Endothelial cell of umbilical vein (primary cell): Measurements from ENCODE around the gene ZNF33B. TPM values are rescaled to one million over a fixed set of nuclear protein-coding genes. Genes with fewer than 3 reads are reported as not detected.

ENCODE experiments used
- BruUV-seq: library from RNA; stranded (reverse); fragments of 400-500 nt; replicated peaks from 2 replicates; lab custom pipeline; 2021; lab: Mats Ljungman, UMichigan
- CTCF ChIA-PET: fragments of 300-600, 350-600 bp; sonication (Branson Sonifier 250); formaldehyde crosslinking; loops from one replicate; lab custom pipeline; 2021; ENCODE audit warnings: antibody characterized with exemption, inconsistent platforms; lab: Charles Lee
- POLR2A ChIA-PET: fragments of 300-600, 350-600 bp; sonication (Branson Sonifier 250); formaldehyde crosslinking; loops from one replicate; lab custom pipeline; 2021; ENCODE audit warnings: antibody characterized with exemption, inconsistent platforms; lab: Charles Lee
- DNase-seq: peaks from one replicate; pipeline ENCODE4 v3.0.0-alpha.2; 2011; ENCODE audit warnings: low read depth, low spot score
- FAIRE-seq: peaks from 2 replicates; lab custom pipeline; 2011; peaks lifted over from hg19 to GRCh38; lab: Jason Lieb, UNC
- H2AFZ ChIP-seq: 2 replicates; pipeline ENCODE4 v1.6.0; 2012; ENCODE audit warnings: low read depth, low read length, control low read depth, inconsistent platforms
- H3K27ac ChIP-seq: 2 replicates; pipeline ENCODE4 v1.5.1; 2011; ENCODE audit warnings: low read depth, mild to moderate bottlenecking, control low read depth, low read length, moderate library complexity; ENCODE audit not compliant: insufficient read depth
- H3K27me3 ChIP-seq, 2 experiments: 2 replicates each; pipeline versions ENCODE4 v1.6.0 to v1.6.1; 2011; ENCODE audit warnings: low read length in 2 of 2, mixed read lengths in 1 of 2; ENCODE audit not compliant: control insufficient read depth in 2 of 2, insufficient read depth in 2 of 2
- H3K36me3 ChIP-seq, 2 experiments: 2 replicates in 1 of 2; 3 replicates in 1 of 2; pipeline ENCODE4 v1.5.1; 2011; ENCODE audit warnings: low read length in 2 of 2, mild to moderate bottlenecking in 1 of 2, moderate library complexity in 1 of 2; ENCODE audit not compliant: control insufficient read depth in 2 of 2, insufficient read depth in 2 of 2; ENCODE audit errors: extremely low read depth in 1 of 2
- H3K4me1 ChIP-seq: 3 replicates; pipeline ENCODE4 v1.5.1; 2011; ENCODE audit warnings: mild to moderate bottlenecking, low read length; ENCODE audit not compliant: control insufficient read depth, insufficient read depth; ENCODE audit errors: extremely low read depth
- H3K4me2 ChIP-seq: 2 replicates; pipeline ENCODE4 v1.6.1; 2011; ENCODE audit warnings: low read length, control low read depth, mixed read lengths; ENCODE audit not compliant: insufficient read depth
- H3K4me3 ChIP-seq, 3 experiments: fragments of 200-600 bp in 1 of 3; sonication (generic), shearing (Covaris generic) in 1 of 3; replicated peaks in 1 of 3; 2 replicates each; pipeline ENCODE4 v1.5.1; 2011 to 2016; ENCODE audit warnings: control low read depth in 3 of 3, low read length in 3 of 3, mild to moderate bottlenecking in 2 of 3, inconsistent platforms in 1 of 3, low read depth in 1 of 3, moderate library complexity in 1 of 3; ENCODE audit not compliant: insufficient read depth in 1 of 3
- H3K79me2 ChIP-seq: 2 replicates; pipeline ENCODE4 v1.6.0; 2012; ENCODE audit warnings: low read length, inconsistent platforms; ENCODE audit not compliant: control insufficient read depth, insufficient read depth
- H3K9ac ChIP-seq: replicated peaks from 2 replicates; pipeline ENCODE3; 2011; ENCODE audit warnings: low read length, control low read depth; ENCODE audit not compliant: insufficient read depth; ENCODE audit errors: extremely low read depth
- H3K9me1 ChIP-seq: replicated peaks from 3 replicates; pipeline ENCODE4 v1.6.0; 2011; ENCODE audit warnings: mild to moderate bottlenecking, low read length; ENCODE audit not compliant: control insufficient read depth, insufficient read depth; ENCODE audit errors: extremely low read depth
- H3K9me3 ChIP-seq: replicated peaks from 2 replicates; pipeline ENCODE4 v1.5.1; 2012; ENCODE audit warnings: low read length, inconsistent platforms; ENCODE audit not compliant: control insufficient read depth, insufficient read depth
- H4K20me1 ChIP-seq: replicated peaks from 2 replicates; pipeline ENCODE3; 2011; ENCODE audit warnings: mild to moderate bottlenecking, low read length; ENCODE audit not compliant: control insufficient read depth, insufficient read depth; ENCODE audit errors: extremely low read depth
- EZH2 ChIP-seq: IDR thresholded peaks from 2 replicates; pipeline ENCODE4 v1.6.1; 2012; ENCODE audit warnings: borderline replicate concordance, low read depth, mild to moderate bottlenecking, moderate library complexity, low read length, inconsistent platforms; ENCODE audit not compliant: severe bottlenecking
- FOS ChIP-seq: IDR thresholded peaks from 2 replicates; pipeline ENCODE4 v1.6.1; 2011; ENCODE audit warnings: mild to moderate bottlenecking, low read length, moderate library complexity, borderline replicate concordance; ENCODE audit not compliant: insufficient read depth
- GATA2 ChIP-seq: IDR thresholded peaks from 2 replicates; pipeline ENCODE4 v1.7.0; 2011; ENCODE audit warnings: low read depth, mild to moderate bottlenecking, moderate library complexity, mixed read lengths, low read length; ENCODE audit not compliant: insufficient read length, insufficient read depth
- JUN ChIP-seq: IDR thresholded peaks from 2 replicates; pipeline ENCODE4 v1.6.1; 2011; ENCODE audit warnings: borderline replicate concordance, low read depth; ENCODE audit not compliant: insufficient read length, insufficient read depth
- MYC ChIP-seq: IDR thresholded peaks from one replicate; pipeline ENCODE4 v1.6.1; 2011; ENCODE audit warnings: mild to moderate bottlenecking, low read depth, low read length
- POLR2A ChIP-seq: IDR thresholded peaks from 2 replicates; pipeline ENCODE4 v1.6.1; 2012; ENCODE audit warnings: low read depth, mild to moderate bottlenecking, control low read depth, low read length
- POLR2AphosphoS5 ChIP-seq: IDR thresholded peaks from 2 replicates; pipeline ENCODE4 v1.6.1; 2012; ENCODE audit warnings: low read depth, mild to moderate bottlenecking, control low read depth, low read length, moderate library complexity; ENCODE audit not compliant: insufficient read depth
- dilution Hi-C: fragments of 300-500 bp; cut with MboI; formaldehyde crosslinking; loops from one replicate; pipeline ENCODE4 v1.15.0; 2019; ENCODE audit warnings: low sequenced_read_pairs; ENCODE audit not compliant: extremely low pct_ligation_motif_present
- intact Hi-C: fragments of 100-400 bp; cut with micrococcal nuclease; formaldehyde crosslinking; loops from one replicate; pipeline ENCODE4 v1.10.0; 2022
- polyA plus RNA-seq, 4 experiments: library from polyadenylated mRNA; depleted of rRNA in 3 of 4; stranded (reverse) in 3 of 4; unstranded in 1 of 4; fragments of >200 nt; gene quantifications; 2 replicates each; pipeline versions ENCODE4 v1.2.1 to v1.2.3, GENCODE V29; 2011 to 2012; ENCODE audit warnings: missing spikeins in 1 of 4
- total RNA-seq: library from RNA; stranded (reverse); gene quantifications from 2 replicates; pipeline ENCODE4 v1.2.3, GENCODE V29; 2021
- TF ChIP-seq, protein P1 (sequence below), 2 donors: IDR thresholded peaks; 1 replicate in 1 of 2; 2 replicates in 1 of 2; pipeline ENCODE4 v1.5.1; 2011; ENCODE audit warnings: low read length in 2 of 2, mild to moderate bottlenecking in 2 of 2, moderate library complexity in 2 of 2, control low read depth in 1 of 2, inconsistent platforms in 1 of 2, low read depth in 1 of 2; ENCODE audit not compliant: insufficient read depth in 1 of 2; ENCODE audit errors: extremely low read depth in 1 of 2
- TF ChIP-seq, protein P2 (sequence below): IDR thresholded peaks from 2 replicates; pipeline ENCODE4 v1.6.1; 2011; ENCODE audit not compliant: insufficient read depth, insufficient read length

ZNF33B gene
- total and polyA plus RNA-seq, 2 donors (not counting 3 experiments of a cell fraction or from before 2014, with no cell fraction given), result 14.0 to 15.3 TPM

DNA sequence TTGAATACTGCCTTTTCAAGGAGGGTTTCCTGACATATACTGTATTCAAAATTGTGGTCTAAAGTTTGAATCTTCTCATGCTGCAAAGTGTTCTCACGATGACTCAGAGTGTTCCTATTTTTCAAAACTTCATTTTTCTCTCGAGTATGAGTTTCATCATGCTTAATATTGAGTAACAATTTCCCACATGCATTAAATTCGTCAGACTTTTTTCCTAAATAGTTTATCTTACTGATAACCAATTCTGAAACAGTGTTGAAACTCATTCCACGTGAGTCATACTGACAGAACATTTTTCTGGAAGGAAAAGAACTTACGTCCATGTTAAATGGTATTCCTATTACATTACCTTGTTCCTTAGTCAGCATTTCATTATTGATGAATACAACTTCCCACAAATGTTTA, 44.1 kb downstream of the ZNF33B start:
- TF ChIP-seq JUN, result no peak
- no peak for TF ChIP-seq GATA2
- TF ChIP-seq, protein P1, sequence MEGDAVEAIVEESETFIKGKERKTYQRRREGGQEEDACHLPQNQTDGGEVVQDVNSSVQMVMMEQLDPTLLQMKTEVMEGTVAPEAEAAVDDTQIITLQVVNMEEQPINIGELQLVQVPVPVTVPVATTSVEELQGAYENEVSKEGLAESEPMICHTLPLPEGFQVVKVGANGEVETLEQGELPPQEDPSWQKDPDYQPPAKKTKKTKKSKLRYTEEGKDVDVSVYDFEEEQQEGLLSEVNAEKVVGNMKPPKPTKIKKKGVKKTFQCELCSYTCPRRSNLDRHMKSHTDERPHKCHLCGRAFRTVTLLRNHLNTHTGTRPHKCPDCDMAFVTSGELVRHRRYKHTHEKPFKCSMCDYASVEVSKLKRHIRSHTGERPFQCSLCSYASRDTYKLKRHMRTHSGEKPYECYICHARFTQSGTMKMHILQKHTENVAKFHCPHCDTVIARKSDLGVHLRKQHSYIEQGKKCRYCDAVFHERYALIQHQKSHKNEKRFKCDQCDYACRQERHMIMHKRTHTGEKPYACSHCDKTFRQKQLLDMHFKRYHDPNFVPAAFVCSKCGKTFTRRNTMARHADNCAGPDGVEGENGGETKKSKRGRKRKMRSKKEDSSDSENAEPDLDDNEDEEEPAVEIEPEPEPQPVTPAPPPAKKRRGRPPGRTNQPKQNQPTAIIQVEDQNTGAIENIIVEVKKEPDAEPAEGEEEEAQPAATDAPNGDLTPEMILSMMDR (IDR thresholded peaks at IDR 0.05; ENCODE audit: extremely low read depth in 1 of 2, insufficient read depth in 1 of 2, low read depth in 1 of 2, low read length in 2 of 2), result no peak
- TF ChIP-seq POLR2AphosphoS5, result no peak
- TF ChIP-seq EZH2, result no peak
- no peak for TF ChIP-seq FOS
- no peak for TF ChIP-seq MYC
- no peak for TF ChIP-seq POLR2A
- TF ChIP-seq, protein P2, sequence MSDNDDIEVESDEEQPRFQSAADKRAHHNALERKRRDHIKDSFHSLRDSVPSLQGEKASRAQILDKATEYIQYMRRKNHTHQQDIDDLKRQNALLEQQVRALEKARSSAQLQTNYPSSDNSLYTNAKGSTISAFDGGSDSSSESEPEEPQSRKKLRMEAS, result no peak
- no peaks in the 10 kb centered on the region for H4K20me1 ChIP-seq
- peaks cover 5 to 8% of the 10 kb centered on the region in 2 experiments for H3K36me3 ChIP-seq
- H3K9ac ChIP-seq, result no peak overlapping the region
- dilution Hi-C loops, result no loop called here
- CTCF ChIA-PET, result no interaction called here
- H2AFZ ChIP-seq, result no peak overlapping the region
- no peak overlapping the region for H3K4me2 ChIP-seq
- intact Hi-C loops, result no loop called here
- no peak overlapping the region for H3K4me3 ChIP-seq
- DNase-seq (no peak), FAIRE-seq (no peak)
- no TSS peak for BruUV-seq
- POLR2A ChIA-PET, result no interaction called here
- no peaks in the 10 kb centered on the region for H3K27me3 ChIP-seq
- H3K4me1 ChIP-seq, result no peaks in the 10 kb centered on the region
- no peak overlapping the region for H3K27ac ChIP-seq
- no peaks in the 10 kb centered on the region for H3K79me2 ChIP-seq
- H3K9me3 ChIP-seq, result peaks cover 17% of the 10 kb centered on the region
- no peaks in the 10 kb centered on the region for H3K9me1 ChIP-seq
